Calu3 (cell line): ENCODE results near the gene ZNF234. TPM values are rescaled to one million over a fixed set of nuclear protein-coding genes. Genes with fewer than 3 reads are reported as not detected.

Experiments used
- BruUV-seq: library from RNA; stranded (reverse); fragments of 400-500 nt; replicated peaks from 2 replicates; lab custom pipeline; 2021; lab: Mats Ljungman, UMichigan
- CTCF ChIA-PET: fragments of 300-600 bp; sonication (Branson Sonifier 250); formaldehyde crosslinking; loops from one replicate; lab custom pipeline; 2022; ENCODE audit warnings: antibody characterized with exemption; lab: Charles Lee
- DNase-seq: peaks from one replicate; pipeline ENCODE4 v3.0.0; 2022
- H3K27ac Mint-ChIP-seq: one replicate; pipeline ENCODE4 v1.8.0; 2022; ENCODE audit warnings: mixed read lengths; ENCODE audit not compliant: unreplicated experiment
- H3K27me3 Mint-ChIP-seq: one replicate; pipeline ENCODE4 v1.8.0; 2022; ENCODE audit warnings: mixed read lengths; ENCODE audit not compliant: unreplicated experiment
- H3K36me3 Mint-ChIP-seq: one replicate; pipeline ENCODE4 v1.8.0; 2022; ENCODE audit warnings: mild to moderate bottlenecking, moderate library complexity, mixed read lengths; ENCODE audit not compliant: insufficient read depth, unreplicated experiment
- H3K4me1 Mint-ChIP-seq: one replicate; pipeline ENCODE4 v1.8.0; 2022; ENCODE audit warnings: mild to moderate bottlenecking, low read depth, mixed read lengths; ENCODE audit not compliant: unreplicated experiment
- H3K4me3 Mint-ChIP-seq: one replicate; pipeline ENCODE4 v1.8.0; 2022; ENCODE audit warnings: mild to moderate bottlenecking, low read depth, moderate library complexity, mixed read lengths; ENCODE audit not compliant: unreplicated experiment
- H3K9me3 Mint-ChIP-seq: one replicate; pipeline ENCODE4 v1.8.0; 2022; ENCODE audit warnings: low read depth, mixed read lengths; ENCODE audit not compliant: unreplicated experiment
- CTCF ChIP-seq: fragments of 200-600 bp; IDR thresholded peaks from one replicate; pipeline ENCODE4 v1.8.0; 2022; ENCODE audit warnings: antibody characterized with exemption; ENCODE audit not compliant: unreplicated experiment
- intact Hi-C: fragments of 100-400 bp; cut with micrococcal nuclease; formaldehyde crosslinking; loops from one replicate; pipeline ENCODE4 v1.10.0; 2022; ENCODE audit not compliant: unreplicated experiment
- total RNA-seq: library from RNA; stranded (reverse); gene quantifications from 2 replicates; pipeline ENCODE4 v1.2.3, GENCODE V29; 2022

The ZNF234 gene
- total RNA-seq, 1 experiment from 2014 or later = 16.2 TPM

DNA sequence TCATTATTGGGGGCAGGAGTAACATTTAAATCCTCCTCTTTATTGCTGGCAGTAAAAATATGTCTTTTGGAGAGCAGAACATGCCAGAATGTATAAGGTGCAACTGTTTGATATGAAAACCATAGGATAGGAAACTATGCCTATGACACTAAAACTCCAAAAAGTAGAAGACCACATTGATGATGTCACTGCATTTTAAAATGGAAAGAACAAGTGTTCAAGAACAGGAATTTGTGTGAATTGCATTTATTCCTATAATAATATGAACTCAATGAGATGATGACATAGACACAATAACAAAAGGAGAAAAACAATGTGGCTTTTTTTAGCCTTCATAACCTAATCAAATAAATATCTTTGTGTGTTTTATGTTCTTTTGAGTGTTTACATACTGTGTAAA is 31.9 kb upstream of the ZNF234 start:
- intact Hi-C loops = no loop called here
- H3K9me3 Mint-ChIP-seq = peaks cover 28% of the 10 kb centered on the region
- peaks cover 47% of the 10 kb centered on the region for H3K36me3 Mint-ChIP-seq

GRCh38 chr19:44111910-44112463 is 29.4 kb upstream of the ZNF234 start:
- peaks cover 23% of the 10 kb centered on the region for H3K9me3 Mint-ChIP-seq
- peaks cover 14% of the 10 kb centered on the region for H3K4me1 Mint-ChIP-seq
- intact Hi-C loops = loop anchor here (5.0 kb wide), 1 partner anchor 95 kb away; no protein-coding TSS in a partner anchor
- H3K4me3 Mint-ChIP-seq = peak overlapping the region; percentile 97
- TF ChIP-seq CTCF = no peak
- no peak for DNase-seq
- no peak overlapping the region for H3K27ac Mint-ChIP-seq
- CTCF ChIA-PET = no interaction called here
- peaks cover 31% of the 10 kb centered on the region for H3K36me3 Mint-ChIP-seq
- no peaks in the 10 kb centered on the region for H3K27me3 Mint-ChIP-seq
- BruUV-seq = no TSS peak

More for the DNA sequence above, 31.9 kb upstream of the ZNF234 start:
- Mint-ChIP-seq H3K27ac (no peak overlapping the region), H3K27me3 (no peaks in the 10 kb centered on the region), H3K4me3 (no peak overlapping the region), H3K4me1 (peaks cover 9% of the 10 kb centered on the region)
- TF ChIP-seq CTCF = no peak
- CTCF ChIA-PET = no interaction called here
- BruUV-seq = no TSS peak
- DNase-seq = no peak

- DNase-seq = no peak
- Mint-ChIP-seq H3K27me3 (no peaks in the 10 kb centered on the region), H3K9me3 (peaks cover 15% of the 10 kb centered on the region), H3K27ac (peak overlapping the region; percentile 89), H3K4me1 (peaks cover 14% of the 10 kb centered on the region), H3K4me3 (peak overlapping the region; percentile 97), H3K36me3 (peaks cover 27% of the 10 kb centered on the region)
- CTCF ChIA-PET = interaction anchor here (0.6 to 0.9 kb wide), 2 partner anchors 9 to 201 kb away, joined by 3 to 4 read pairs; no protein-coding TSS in a partner anchor
- no TSS peak for BruUV-seq
- TF ChIP-seq CTCF = no peak
- intact Hi-C loops = loop anchor here (5.0 kb wide), 1 partner anchor 95 kb away; no protein-coding TSS in a partner anchor
Measured at GRCh38 chr19:44112802-44113137, 28.6 kb upstream of the ZNF234 start.

DNA sequence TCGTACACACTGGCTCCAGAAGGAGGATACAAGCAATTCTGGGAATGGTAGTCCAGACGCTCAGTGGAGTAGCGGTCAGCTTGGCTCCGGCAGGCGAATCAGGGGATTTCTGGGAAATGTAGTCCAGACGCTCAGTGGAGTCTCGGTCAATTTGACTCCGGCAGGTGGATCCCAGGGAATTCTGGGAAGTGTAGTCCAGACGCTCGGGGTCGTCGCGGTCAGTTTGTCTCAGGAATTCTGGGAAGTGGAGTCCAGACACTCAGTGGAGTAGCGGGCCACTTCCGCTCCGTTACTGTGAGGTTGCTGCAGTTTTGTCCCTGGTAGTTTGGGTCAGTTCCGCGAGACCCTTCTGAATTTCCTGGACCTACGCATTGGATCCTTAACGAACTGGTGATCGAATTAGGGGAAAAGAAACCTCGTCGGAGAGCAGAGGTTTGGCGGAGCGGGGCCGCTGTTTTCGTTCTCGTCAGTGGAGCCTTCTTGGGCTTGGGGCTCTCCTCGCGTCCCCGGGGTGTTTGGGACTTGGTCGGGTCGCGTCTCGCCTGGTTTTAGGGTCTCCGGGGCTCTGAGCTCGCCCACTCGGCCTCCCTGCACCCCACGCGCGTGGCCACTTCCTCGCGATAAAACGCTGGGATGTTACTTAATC is 28.1 kb upstream of the ZNF234 start, which contains the start of gene ZNF225:
ZNF225 (plus strand) TSS at position 262 of the 646 bp plus-strand sequence. CDS start 2,429 bp downstream, outside the sequence.
- Mint-ChIP-seq H3K4me1 (peaks cover 14% of the 10 kb centered on the region), H3K36me3 (peaks cover 27% of the 10 kb centered on the region), H3K27ac (peak within 1 kb of the TSS; percentile 89), H3K9me3 (peaks cover 11% of the 10 kb centered on the region), H3K27me3 (no peaks in the 10 kb centered on the region), H3K4me3 (peak within 1 kb of the TSS; percentile 97)
- CTCF ChIA-PET = interaction anchor here (0.9 kb wide), 1 partner anchor 10 kb away, joined by 3 read pairs; no protein-coding TSS in a partner anchor
- no TSS peak for BruUV-seq
- intact Hi-C loops = loop anchor here (5.0 kb wide), 1 partner anchor 94 kb away; no protein-coding TSS in a partner anchor
- TF ChIP-seq CTCF = no peak
- DNase-seq = peak; percentile 96
